HG02798 (cell line): ENCODE measurements around the gene CLEC17A.
"Not testable (repeated sequence)": the region's sequence is repeated elsewhere in the genome, so short reads cannot be mapped to it uniquely, and the experiment has no call there.

Source experiments
- ATAC-seq: cut with Tn5 transposase; IDR thresholded peaks from one replicate; pipeline ENCODE4 v1.9.1; 2021; ENCODE audit warnings: mild to moderate bottlenecking; ENCODE audit not compliant: unreplicated experiment, poor library complexity

Gene CLEC17A

GRCh38 chr19:14577264-14577663 is 5.6 kb upstream of the CLEC17A start:
- ATAC-seq = no peak

GRCh38 chr19:14577885-14578427 is 4.9 kb upstream of the CLEC17A start:
- ATAC-seq = peak; percentile 41

GRCh38 chr19:14580623-14581237 is 2.2 kb upstream of the CLEC17A start:
- ATAC-seq = no peak

- ATAC-seq = not testable (repeated sequence)
Observed at GRCh38 chr19:14584372-14584771, 1.5 kb downstream of the CLEC17A start.

GRCh38 chr19:14585187-14585586 is 2.3 kb downstream of the CLEC17A start:
- peak; percentile 69 for ATAC-seq

- ATAC-seq = not testable (repeated sequence)
Observed at GRCh38 chr19:14589433-14589832, 6.5 kb downstream of the CLEC17A start.

GRCh38 chr19:14595558-14595957 is 12.7 kb downstream of the CLEC17A start:
- no peak for ATAC-seq

- no peak for ATAC-seq
Observed at GRCh38 chr19:14599548-14600147, 16.8 kb downstream of the CLEC17A start.

- ATAC-seq = peak; percentile 73
Observed at GRCh38 chr19:14603990-14604387, 21.1 kb downstream of the CLEC17A start.

- no peak for ATAC-seq
Observed at GRCh38 chr19:14606627-14607026, 23.7 kb downstream of the CLEC17A start.

GRCh38 chr19:14611051-14611450 is 28.2 kb downstream of the CLEC17A start:
- ATAC-seq = no peak

- ATAC-seq = not testable (repeated sequence)
Observed at GRCh38 chr19:14612242-14612641, 29.4 kb downstream of the CLEC17A start.

- no peak for ATAC-seq
Observed at GRCh38 chr19:14612657-14613056, 29.8 kb downstream of the CLEC17A start.

- ATAC-seq = not testable (repeated sequence)
Observed at GRCh38 chr19:14613399-14614098, 30.7 kb downstream of the CLEC17A start.

GRCh38 chr19:14614099-14614412 is 31.2 kb downstream of the CLEC17A start:
- ATAC-seq = no peak

- no peak for ATAC-seq
Observed at GRCh38 chr19:14615623-14616022, 32.7 kb downstream of the CLEC17A start.

- no peak for ATAC-seq
Observed at GRCh38 chr19:14616407-14616806, 33.5 kb downstream of the CLEC17A start.

GRCh38 chr19:14619404-14619803 is 36.5 kb downstream of the CLEC17A start:
- ATAC-seq = no peak

GRCh38 chr19:14624491-14624890 is 41.6 kb downstream of the CLEC17A start:
- ATAC-seq = not testable (repeated sequence)

GRCh38 chr19:14629557-14629956 is 46.7 kb downstream of the CLEC17A start:
- ATAC-seq = no peak

- no peak for ATAC-seq
Observed at GRCh38 chr19:14632286-14632685, 49.4 kb downstream of the CLEC17A start.
